ENCODE measurements around the gene MDGA2.

DNA sequence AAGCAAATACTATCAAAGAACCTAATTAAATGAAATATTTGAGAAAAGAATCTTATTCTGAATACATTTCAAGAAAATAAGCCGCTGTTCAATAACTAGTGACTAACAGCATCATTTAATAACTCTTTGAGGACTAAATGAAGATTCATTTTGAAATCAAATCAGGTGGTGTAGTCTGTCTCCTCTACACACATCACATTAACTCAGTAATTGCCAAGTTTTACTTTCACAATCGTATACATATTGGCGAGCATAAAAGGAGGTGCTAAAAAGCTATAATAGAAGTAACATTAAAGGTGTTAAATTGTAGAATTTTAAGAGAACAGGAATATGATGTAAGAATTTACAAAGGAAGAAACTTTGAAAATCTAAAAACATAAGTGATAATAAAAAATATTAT lies 185.1 kb downstream of the MDGA2 start:
- TF ChIP-seq, protein P1, sequence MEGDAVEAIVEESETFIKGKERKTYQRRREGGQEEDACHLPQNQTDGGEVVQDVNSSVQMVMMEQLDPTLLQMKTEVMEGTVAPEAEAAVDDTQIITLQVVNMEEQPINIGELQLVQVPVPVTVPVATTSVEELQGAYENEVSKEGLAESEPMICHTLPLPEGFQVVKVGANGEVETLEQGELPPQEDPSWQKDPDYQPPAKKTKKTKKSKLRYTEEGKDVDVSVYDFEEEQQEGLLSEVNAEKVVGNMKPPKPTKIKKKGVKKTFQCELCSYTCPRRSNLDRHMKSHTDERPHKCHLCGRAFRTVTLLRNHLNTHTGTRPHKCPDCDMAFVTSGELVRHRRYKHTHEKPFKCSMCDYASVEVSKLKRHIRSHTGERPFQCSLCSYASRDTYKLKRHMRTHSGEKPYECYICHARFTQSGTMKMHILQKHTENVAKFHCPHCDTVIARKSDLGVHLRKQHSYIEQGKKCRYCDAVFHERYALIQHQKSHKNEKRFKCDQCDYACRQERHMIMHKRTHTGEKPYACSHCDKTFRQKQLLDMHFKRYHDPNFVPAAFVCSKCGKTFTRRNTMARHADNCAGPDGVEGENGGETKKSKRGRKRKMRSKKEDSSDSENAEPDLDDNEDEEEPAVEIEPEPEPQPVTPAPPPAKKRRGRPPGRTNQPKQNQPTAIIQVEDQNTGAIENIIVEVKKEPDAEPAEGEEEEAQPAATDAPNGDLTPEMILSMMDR (IDR thresholded peaks at IDR 0.05), result no peak
- no peak for TF ChIP-seq POLR2AphosphoS5 (IDR thresholded peaks at IDR 0.05)

All from stomach (tissue), 4 donors.